Psoas muscle (tissue), 8 donors: ENCODE data around the gene BIRC5. TPM values are rescaled to one million over a fixed set of nuclear protein-coding genes. Genes with fewer than 3 reads are reported as not detected.

Experiments
- ATAC-seq, 4 donors: fragments of 200-7000 bp; cut with Tn5 transposase; one replicate each; pipeline ENCODE4 v1.9.1; 2020; ENCODE audit warnings: moderate library complexity in 3 of 4, mild to moderate bottlenecking in 2 of 4
- DNase-seq, 2 donors: peaks; one replicate each; pipeline ENCODE4 v3.0.0-alpha.2; 2020
- H3K27ac ChIP-seq: fragments of 200-600 bp; one replicate; pipeline ENCODE4 v1.8.0; 2022
- H3K27me3 ChIP-seq, 3 donors: fragments of 200-600 bp in 1 of 3; one replicate each; pipeline versions ENCODE4 v1.6.1 to v1.8.0; 2013 to 2022; ENCODE audit warnings: low read length in 2 of 3, mild to moderate bottlenecking in 2 of 3, moderate library complexity in 1 of 3; ENCODE audit not compliant: insufficient read depth in 3 of 3
- H3K36me3 ChIP-seq, 2 donors: fragments of 200-600 bp in 1 of 2; one replicate each; pipeline versions ENCODE4 v1.6.1 to v1.8.0; 2013 to 2022; ENCODE audit warnings: low read depth in 1 of 2, mild to moderate bottlenecking in 1 of 2, moderate library complexity in 1 of 2; ENCODE audit not compliant: insufficient read depth in 1 of 2
- H3K4me1 ChIP-seq: fragments of 200-600 bp; one replicate; pipeline ENCODE4 v1.8.0; 2022
- H3K4me3 ChIP-seq: fragments of 200-600 bp; one replicate; pipeline ENCODE4 v1.8.0; 2022; ENCODE audit warnings: mild to moderate bottlenecking
- H3K9me3 ChIP-seq: fragments of 200-600 bp; one replicate; pipeline ENCODE4 v1.8.0; 2022
- WGBS, 3 donors: extraction: QIAGEN DNeasy Blood & Tissue Kit; methylation state at CpG; one replicate each; pipeline versions ENCODE4 v1.1.6 to v1.1.7; 2013; 5-methylcytosine and 5-hydroxymethylcytosine counted together
- intact Hi-C, 2 donors: fragments of 100-400 bp; cut with DNase I; formaldehyde crosslinking; loops; one replicate each; pipeline versions ENCODE4 v1.11.0 to v1.14.2; 2022
- polyA plus RNA-seq, 3 donors: library from polyadenylated mRNA; stranded (reverse); fragments of 200-250 nt; gene quantifications; one replicate each; pipeline ENCODE4 v1.2.3, GENCODE V29; 2013
- total RNA-seq, 4 donors: library from RNA; stranded (reverse); fragmentation: NEBNext Ultra II Directional in 2 of 4; extraction: Animal tissue kit (Norgen Biotek cat#: 25700) in 2 of 4; gene quantifications; one replicate each; pipeline versions ENCODE4 v1.2.1 to v1.2.4, GENCODE V29; 2021 to 2023
- TF ChIP-seq, protein P1 (sequence below): fragments of 200-600 bp; IDR thresholded peaks from one replicate; pipeline ENCODE4 v1.8.0; 2022; ENCODE audit warnings: antibody characterized with exemption
- donor health status: healthy with polysubstance abuse.
- donor health status: DM: no; HTN: no; CAD: no; lungs with moderate emphysema.
- donor health status: Bipolar disorder and iron deficiency.
- donor health status: healthy.
- donor health status: DM: yes; HTN: yes; CAD: no.
- donor health status: DM: no; HTN: no; CAD: no.
- donor health status: DM: no; HTN: no; CAD: no.
- donor health status: DM: yes; HTN: yes; CAD: no.

BIRC5 gene
- total and polyA plus RNA-seq, 7 donors: 0.06 to 0.96 (median 0.23) TPM; not detected in 2

DNA sequence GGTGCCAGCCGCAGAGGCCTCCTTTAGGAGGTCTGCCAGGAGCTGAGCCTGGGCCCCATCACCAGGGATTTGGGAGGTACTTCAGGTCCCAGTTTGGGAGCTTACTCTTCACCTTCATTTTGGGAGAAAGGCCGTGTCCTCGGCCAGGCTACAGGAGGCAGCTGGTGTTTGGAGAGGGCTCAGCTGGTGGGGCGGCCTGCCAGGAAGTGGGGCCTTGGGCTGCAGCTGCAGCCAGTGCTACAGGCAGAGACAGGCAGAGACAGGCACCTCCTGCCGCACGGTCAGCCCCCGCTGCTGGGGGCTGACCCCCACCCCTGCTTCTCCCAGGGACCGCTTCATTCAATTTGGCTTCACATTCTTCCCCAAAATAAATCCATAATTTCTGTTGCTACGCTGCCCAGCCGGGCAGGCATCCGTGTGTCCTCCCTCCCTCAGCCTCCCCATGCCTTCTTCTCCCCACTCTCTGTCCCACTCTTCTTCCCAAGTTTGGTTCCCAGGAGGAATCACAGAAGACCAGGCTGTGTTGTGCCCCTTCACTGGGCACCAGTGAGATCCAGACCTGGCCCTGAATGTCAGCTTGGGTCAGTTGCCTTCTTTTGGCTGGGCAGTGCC is 23.5 kb downstream of the BIRC5 start:
- Histone ChIP-seq H3K9me3 (no peaks in the 10 kb centered on the region), H3K4me1 (no peaks in the 10 kb centered on the region), H3K36me3 (no peaks in the 10 kb centered on the region), H3K4me3 (no peak overlapping the region), H3K27ac (no peak overlapping the region), H3K27me3 (peaks cover 0 to 8% (median 3%) of the 10 kb centered on the region in 3 donors)
- no peak for DNase-seq
- ATAC-seq: no peak
- TF ChIP-seq, protein P1, sequence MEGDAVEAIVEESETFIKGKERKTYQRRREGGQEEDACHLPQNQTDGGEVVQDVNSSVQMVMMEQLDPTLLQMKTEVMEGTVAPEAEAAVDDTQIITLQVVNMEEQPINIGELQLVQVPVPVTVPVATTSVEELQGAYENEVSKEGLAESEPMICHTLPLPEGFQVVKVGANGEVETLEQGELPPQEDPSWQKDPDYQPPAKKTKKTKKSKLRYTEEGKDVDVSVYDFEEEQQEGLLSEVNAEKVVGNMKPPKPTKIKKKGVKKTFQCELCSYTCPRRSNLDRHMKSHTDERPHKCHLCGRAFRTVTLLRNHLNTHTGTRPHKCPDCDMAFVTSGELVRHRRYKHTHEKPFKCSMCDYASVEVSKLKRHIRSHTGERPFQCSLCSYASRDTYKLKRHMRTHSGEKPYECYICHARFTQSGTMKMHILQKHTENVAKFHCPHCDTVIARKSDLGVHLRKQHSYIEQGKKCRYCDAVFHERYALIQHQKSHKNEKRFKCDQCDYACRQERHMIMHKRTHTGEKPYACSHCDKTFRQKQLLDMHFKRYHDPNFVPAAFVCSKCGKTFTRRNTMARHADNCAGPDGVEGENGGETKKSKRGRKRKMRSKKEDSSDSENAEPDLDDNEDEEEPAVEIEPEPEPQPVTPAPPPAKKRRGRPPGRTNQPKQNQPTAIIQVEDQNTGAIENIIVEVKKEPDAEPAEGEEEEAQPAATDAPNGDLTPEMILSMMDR: no peak
- intact Hi-C loops: no loop called here
- 41 to 49% (median 42%) methylated on average over 10 to 11 of the region's 11 CpGs for WGBS, 3 donors

DNA sequence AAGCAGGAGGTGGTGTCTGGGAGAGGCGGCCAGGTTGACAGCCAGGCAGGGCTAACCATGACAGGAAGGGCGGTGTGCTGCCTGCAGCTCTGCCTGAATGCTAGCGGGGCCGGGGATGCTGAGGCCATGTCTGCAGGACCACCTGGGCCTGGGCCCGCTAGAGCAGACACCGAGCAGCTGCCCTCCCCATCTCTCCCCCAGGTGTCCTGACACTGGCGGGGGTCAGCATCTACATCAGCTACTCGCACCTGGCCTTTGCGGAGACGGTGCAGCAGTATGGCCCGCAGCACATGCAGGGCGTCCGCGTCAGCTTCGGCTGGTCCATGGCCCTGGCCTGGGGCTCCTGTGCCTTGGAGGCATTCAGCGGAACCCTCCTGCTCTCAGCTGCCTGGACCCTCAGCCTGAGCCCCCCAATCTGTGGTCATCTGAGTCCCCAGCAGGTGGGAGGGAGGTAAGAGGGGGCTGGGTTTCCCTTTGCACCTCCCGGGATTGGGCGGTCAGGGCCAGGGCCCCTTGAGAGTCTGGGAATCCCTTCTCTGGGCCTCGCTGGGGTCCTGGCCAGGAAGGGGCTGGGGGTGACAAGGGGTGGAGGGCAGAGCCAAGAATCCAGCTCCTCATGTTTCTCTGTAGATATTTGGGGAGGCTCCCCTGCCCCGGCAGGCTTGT is 24.9 kb downstream of the BIRC5 start:
- no peaks in the 10 kb centered on the region for H3K4me1 ChIP-seq
- TF ChIP-seq, protein P1: no peak
- no peak for ATAC-seq
- H3K4me3 ChIP-seq: no peak overlapping the region
- H3K36me3 ChIP-seq: no peaks in the 10 kb centered on the region
- intact Hi-C loops: no loop called here
- no peak overlapping the region for H3K27ac ChIP-seq
- WGBS, 3 donors: 89 to 93% (median 90%) methylated on average over 19 to 20 of the region's 20 CpGs
- DNase-seq: no peak
- no peaks in the 10 kb centered on the region for H3K9me3 ChIP-seq
- H3K27me3 ChIP-seq: no peaks in the 10 kb centered on the region

DNA sequence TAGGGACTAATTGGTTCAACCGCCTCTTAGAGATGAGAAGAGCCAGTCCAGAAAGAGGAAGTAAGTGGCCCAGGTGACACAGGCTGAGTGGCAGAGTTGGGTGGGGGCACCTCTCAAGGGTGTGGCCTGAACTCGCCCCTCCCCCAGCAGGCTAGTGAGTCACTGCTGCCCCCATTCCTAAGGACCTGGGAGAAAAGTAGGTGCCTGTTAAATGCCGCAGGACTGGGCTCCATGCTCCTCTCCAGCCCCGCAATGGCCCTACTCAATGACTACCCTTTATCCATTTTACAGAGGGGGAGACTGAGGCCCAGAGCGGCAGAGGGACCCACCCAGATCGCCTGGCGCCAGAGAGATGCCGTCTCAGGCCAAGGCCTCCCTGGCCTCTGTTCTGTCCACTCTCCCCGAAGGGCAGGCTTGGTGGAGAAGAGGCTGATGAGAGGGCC is 25.5 kb downstream of the BIRC5 start:
- no peaks in the 10 kb centered on the region for H3K9me3 ChIP-seq
- ATAC-seq (no peak), DNase-seq (no peak)
- TF ChIP-seq, protein P1: no peak
- no peaks in the 10 kb centered on the region for H3K27me3 ChIP-seq
- H3K4me3 ChIP-seq: no peak overlapping the region
- H3K36me3 ChIP-seq: no peaks in the 10 kb centered on the region
- intact Hi-C loops: no loop called here
- no peaks in the 10 kb centered on the region for H3K4me1 ChIP-seq
- WGBS, 3 donors: 93 to 98% (median 95%) methylated on average over 9 of the region's 9 CpGs
- H3K27ac ChIP-seq: no peak overlapping the region

DNA sequence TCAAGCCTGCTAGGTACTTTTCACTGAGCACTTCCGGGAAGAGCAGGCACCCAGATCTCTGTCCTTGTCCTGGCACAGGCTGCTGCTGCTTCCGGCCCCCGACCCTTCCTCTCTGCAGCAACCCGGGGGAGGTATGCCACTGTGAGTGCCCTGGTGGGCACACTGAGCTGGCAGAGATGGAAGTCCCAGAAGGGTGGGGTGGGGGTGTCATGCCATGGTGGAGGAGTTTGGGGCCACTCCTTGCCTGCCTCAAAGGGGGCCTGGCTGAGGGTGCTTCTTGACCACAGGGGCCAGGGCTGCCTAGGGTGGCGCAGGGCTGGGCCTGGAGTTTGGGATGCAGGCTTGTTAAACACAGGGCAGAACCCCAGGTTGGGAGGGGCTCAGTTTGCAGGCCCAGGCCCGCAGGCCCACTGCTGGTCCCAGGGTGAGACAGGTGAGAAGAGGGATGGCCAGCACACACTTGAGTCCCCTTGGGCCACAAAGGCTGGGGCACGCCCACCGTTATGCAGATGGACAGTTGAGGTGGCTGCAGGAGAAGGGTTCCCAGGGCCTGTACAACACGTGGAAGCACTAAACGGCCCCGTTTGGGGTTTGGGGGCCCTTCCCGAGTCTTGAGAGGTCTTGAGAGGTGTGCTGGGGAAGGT is 26.1 kb downstream of the BIRC5 start:
- H3K4me3 ChIP-seq: no peak overlapping the region
- ATAC-seq (no peak), DNase-seq (no peak)
- intact Hi-C loops: no loop called here
- WGBS, 3 donors: 78 to 90% (median 84%) methylated on average over 12 of the region's 12 CpGs
- H3K27ac ChIP-seq: no peak overlapping the region
- no peaks in the 10 kb centered on the region for H3K27me3 ChIP-seq
- TF ChIP-seq, protein P1: no peak
- no peaks in the 10 kb centered on the region for H3K36me3 ChIP-seq
- no peaks in the 10 kb centered on the region for H3K9me3 ChIP-seq
- H3K4me1 ChIP-seq: no peaks in the 10 kb centered on the region
